ENCODE results near the gene LDLRAD4. TPM values are rescaled to one million over a fixed set of nuclear protein-coding genes. Genes with fewer than 3 reads are reported as not detected.

The LDLRAD4 gene
- total RNA-seq, 1 experiment from 2014 or later, result 3.6 TPM

- no peak for DNase-seq (ENCODE audit: low spot score)
- intact Hi-C loops (cut with micrococcal nuclease; ENCODE audit: unreplicated experiment), result no loop called here
Measured at GRCh38 chr18:13309748-13310670, 91.4 kb downstream of the LDLRAD4 start.

DNA sequence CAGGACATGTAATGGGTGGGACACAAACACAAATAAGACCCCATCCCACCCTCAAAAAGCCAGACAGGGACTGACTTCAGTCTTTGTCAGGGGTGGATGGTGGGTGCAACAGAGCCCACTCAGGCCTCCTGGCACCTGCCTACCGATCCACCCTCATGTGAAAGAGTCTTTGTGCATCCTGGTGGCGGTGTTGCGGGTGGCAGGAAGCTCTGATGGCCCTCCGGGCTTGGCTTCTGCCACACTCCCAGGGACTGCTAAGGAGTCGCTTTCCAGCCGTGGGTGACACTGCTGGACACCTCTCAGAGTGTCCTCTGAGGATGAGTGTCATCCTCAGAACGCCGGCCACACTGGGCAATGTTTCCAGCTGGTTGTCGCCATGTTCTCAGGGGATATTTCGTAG lies 92.6 kb downstream of the LDLRAD4 start:
- H3K9me3 ChIP-seq (ENCODE audit: low read depth, low read length, poor library complexity, severe bottlenecking), result peaks cover 6% of the 10 kb centered on the region
- TF ChIP-seq EZH2 (IDR thresholded peaks at IDR 0.05; ENCODE audit: borderline replicate concordance, low read depth, low read length, poor library complexity, severe bottlenecking) (no peak), CTCF (conservative IDR thresholded peaks at IDR 0.05; ENCODE audit: low read depth, low read length) (no peak)
- intact Hi-C loops (cut with micrococcal nuclease; ENCODE audit: unreplicated experiment), result no loop called here
- DNase-seq (ENCODE audit: low spot score), result no peak
- no peaks in the 10 kb centered on the region for H3K27me3 ChIP-seq (replicated peaks; ENCODE audit: insufficient read depth, low read depth, low read length, poor library complexity)
- H3K36me3 ChIP-seq (ENCODE audit: insufficient read depth, low read length, poor library complexity, severe bottlenecking), result no peaks in the 10 kb centered on the region
- POLR2A ChIA-PET (ENCODE audit: low non-redundant PET), result no interaction called here
- H3K27ac ChIP-seq (ENCODE audit: low read depth, low read length, poor library complexity, severe bottlenecking), result no peak overlapping the region
- BruUV-seq (replicated peaks), result no TSS peak
- no peaks in the 10 kb centered on the region for H3K4me1 ChIP-seq (ENCODE audit: insufficient read depth, low read length, poor library complexity, severe bottlenecking)
- CTCF ChIA-PET, result no interaction called here
- H3K4me3 ChIP-seq (ENCODE audit: low read depth, low read length, poor library complexity, severe bottlenecking), result no peak overlapping the region

More at GRCh38 chr18:13309748-13310670, 91.4 kb downstream of the LDLRAD4 start:
- TF ChIP-seq EZH2 (IDR thresholded peaks at IDR 0.05; ENCODE audit: borderline replicate concordance, low read depth, low read length, poor library complexity, severe bottlenecking) (no peak), CTCF (conservative IDR thresholded peaks at IDR 0.05; ENCODE audit: low read depth, low read length) (no peak)
- Histone ChIP-seq H3K4me1 (ENCODE audit: insufficient read depth, low read length, poor library complexity, severe bottlenecking) (no peaks in the 10 kb centered on the region), H3K4me3 (ENCODE audit: low read depth, low read length, poor library complexity, severe bottlenecking) (no peak overlapping the region), H3K9me3 (ENCODE audit: low read depth, low read length, poor library complexity, severe bottlenecking) (no peaks in the 10 kb centered on the region), H3K27ac (ENCODE audit: low read depth, low read length, poor library complexity, severe bottlenecking) (no peak overlapping the region), H3K27me3 (replicated peaks; ENCODE audit: insufficient read depth, low read depth, low read length, poor library complexity) (no peaks in the 10 kb centered on the region), H3K36me3 (ENCODE audit: insufficient read depth, low read length, poor library complexity, severe bottlenecking) (no peaks in the 10 kb centered on the region)
- ChIA-PET CTCF (no interaction called here), POLR2A (ENCODE audit: low non-redundant PET) (interaction anchor here (0.6 kb wide), 1 partner anchor 43 kb away, joined by 3 read pairs; no protein-coding TSS in a partner anchor)
- BruUV-seq (replicated peaks), result no TSS peak

- no peak overlapping the region for H3K27ac ChIP-seq (ENCODE audit: low read depth, low read length, poor library complexity, severe bottlenecking)
- no peak overlapping the region for H3K4me3 ChIP-seq (ENCODE audit: low read depth, low read length, poor library complexity, severe bottlenecking)
- no peaks in the 10 kb centered on the region for H3K27me3 ChIP-seq (replicated peaks; ENCODE audit: insufficient read depth, low read depth, low read length, poor library complexity)
- no TSS peak for BruUV-seq (replicated peaks)
- no peak for TF ChIP-seq EZH2 (IDR thresholded peaks at IDR 0.05; ENCODE audit: borderline replicate concordance, low read depth, low read length, poor library complexity, severe bottlenecking)
- no peak for TF ChIP-seq CTCF (conservative IDR thresholded peaks at IDR 0.05; ENCODE audit: low read depth, low read length)
- POLR2A ChIA-PET (ENCODE audit: low non-redundant PET), result no interaction called here
- H3K9me3 ChIP-seq (ENCODE audit: low read depth, low read length, poor library complexity, severe bottlenecking), result peaks cover 13% of the 10 kb centered on the region
- intact Hi-C loops (cut with micrococcal nuclease; ENCODE audit: unreplicated experiment), result no loop called here
- H3K36me3 ChIP-seq (ENCODE audit: insufficient read depth, low read length, poor library complexity, severe bottlenecking), result no peaks in the 10 kb centered on the region
- no peak for DNase-seq (ENCODE audit: low spot score)
- CTCF ChIA-PET, result no interaction called here
- no peaks in the 10 kb centered on the region for H3K4me1 ChIP-seq (ENCODE audit: insufficient read depth, low read length, poor library complexity, severe bottlenecking)
Measured at GRCh38 chr18:13312515-13312914, 94.0 kb downstream of the LDLRAD4 start.

Data from A673 (cell line).